ENCODE results near the gene SARS1.

Gene SARS1

DNA sequence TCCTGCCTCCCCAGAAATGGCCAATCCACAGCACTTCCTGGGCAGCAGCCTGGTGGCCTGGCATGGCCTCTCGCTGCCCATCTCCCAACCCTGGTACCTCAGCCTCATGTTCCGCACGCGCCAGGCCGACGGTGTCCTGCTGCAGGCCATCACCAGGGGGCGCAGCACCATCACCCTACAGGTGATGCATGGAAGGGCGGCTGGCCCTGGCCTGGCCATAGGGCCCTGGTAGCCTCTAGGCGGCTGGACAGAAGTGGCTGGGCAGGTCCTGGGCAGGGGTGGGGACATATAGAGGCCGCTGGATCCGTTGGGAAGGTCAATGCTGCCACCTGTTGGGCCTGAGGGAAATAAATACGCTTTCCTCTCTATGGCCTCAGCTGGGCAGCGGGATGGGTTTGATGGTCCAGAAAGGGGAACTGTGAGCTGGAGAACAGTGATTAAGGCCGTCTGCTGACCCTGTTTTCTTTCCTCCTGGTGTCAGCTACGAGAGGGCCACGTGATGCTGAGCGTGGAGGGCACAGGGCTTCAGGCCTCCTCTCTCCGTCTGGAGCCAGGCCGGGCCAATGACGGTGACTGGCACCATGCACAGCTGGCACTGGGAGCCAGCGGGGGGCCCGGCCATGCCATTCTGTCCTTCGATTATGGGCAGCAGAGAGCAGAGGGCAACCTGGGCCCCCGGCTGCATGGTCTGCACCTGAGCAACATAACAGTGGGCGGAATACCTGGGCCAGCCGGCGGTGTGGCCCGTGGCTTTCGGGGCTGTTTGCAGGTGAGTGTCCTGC lies 50.1 kb downstream of the SARS1 start:
- DNase-seq = no peak

DNA sequence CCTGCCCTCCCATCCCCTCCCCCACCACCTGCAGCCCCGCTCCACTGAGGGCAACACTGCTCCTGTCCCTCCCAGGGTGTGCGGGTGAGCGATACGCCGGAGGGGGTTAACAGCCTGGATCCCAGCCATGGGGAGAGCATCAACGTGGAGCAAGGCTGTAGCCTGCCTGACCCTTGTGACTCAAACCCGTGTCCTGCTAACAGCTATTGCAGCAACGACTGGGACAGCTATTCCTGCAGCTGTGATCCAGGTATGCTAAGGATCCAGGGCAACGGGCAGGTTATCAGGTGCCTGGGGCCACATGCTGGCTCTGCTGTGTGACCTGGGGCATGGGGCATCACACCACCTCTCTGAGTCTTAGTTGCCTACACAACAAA lies 50.6 kb downstream of the SARS1 start:
- no peak for DNase-seq

DNA sequence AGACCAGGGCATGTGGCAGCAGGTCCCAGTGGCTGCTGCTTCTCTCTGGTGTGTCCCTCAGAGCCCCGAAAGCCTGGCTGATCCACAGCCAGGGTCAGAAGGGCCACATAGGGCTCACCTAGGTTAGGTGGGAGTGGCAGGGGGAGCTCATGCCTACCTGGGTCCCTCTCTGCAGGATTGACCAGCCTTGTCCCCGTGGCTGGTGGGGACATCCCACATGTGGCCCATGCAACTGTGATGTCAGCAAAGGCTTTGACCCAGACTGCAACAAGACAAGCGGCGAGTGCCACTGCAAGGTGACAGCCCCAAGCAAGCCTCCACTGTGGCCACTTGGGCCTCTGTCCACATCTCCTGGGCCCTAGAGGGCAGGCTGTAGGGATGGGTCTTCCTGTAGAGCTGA lies 51.3 kb downstream of the SARS1 start:
- no peak for DNase-seq

DNA sequence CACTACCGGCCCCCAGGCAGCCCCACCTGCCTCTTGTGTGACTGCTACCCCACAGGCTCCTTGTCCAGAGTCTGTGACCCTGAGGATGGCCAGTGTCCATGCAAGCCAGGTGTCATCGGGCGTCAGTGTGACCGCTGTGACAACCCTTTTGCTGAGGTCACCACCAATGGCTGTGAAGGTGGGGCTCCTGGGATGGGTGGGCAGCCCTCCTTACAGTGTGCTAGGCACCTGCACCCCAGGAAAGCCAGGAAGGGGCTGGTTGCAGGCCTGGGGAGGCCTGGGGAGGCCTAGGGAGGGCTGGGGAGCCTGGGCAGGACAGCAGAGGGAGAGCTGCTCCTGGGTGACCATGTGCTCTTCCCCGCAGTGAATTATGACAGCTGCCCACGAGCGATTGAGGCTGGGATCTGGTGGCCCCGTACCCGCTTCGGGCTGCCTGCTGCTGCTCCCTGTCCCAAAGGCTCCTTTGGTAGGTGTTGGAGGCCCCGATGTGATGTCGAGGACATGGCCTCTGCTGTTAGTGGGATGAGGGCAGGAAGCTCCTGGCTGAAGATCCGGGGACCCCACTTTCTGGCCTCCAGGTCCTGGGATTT lies 52.1 kb downstream of the SARS1 start:
- no peak for DNase-seq

DNA sequence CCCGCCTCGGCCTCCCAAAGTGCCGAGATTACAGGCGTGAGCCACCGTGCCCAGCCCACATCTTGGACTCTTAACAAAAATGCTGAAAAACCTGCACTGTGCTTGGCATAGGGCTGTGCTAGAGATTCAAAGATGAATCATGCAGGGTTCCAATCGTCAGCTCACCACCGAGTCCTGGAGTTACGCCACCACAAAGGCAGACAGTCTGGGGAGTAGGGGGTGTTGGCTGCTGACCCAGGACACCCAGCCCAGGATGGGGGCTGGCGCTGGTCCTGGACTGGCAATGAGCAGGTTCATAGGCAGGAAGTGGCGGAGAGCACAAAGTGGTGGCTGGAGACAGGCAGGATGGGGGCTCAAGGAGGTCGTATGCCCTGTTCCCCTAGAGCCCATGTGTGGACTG lies 53.2 kb downstream of the SARS1 start:
- no peak for DNase-seq

DNA sequence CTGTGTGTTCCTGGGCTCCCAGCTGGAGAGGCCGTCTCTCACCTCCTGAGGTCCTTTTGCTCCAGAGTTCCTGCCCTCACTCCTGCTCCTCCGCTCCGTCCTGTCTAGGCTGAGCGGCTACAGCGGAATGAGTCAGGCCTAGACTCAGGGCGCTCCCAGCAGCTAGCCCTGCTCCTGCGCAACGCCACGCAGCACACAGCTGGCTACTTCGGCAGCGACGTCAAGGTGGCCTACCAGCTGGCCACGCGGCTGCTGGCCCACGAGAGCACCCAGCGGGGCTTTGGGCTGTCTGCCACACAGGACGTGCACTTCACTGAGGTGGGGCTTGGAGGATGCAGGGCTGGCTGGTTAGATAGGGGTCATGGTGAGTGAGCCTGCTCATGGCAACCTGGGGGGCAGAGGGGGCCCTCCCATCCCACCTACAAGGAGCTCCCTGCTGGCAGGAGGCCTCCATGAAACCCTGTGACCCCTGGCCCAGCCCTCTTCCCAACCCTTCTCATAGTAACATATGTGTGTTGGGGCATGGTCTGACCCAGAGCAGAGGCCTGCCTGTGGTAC lies 54.1 kb downstream of the SARS1 start:
- no peak for DNase-seq

DNA sequence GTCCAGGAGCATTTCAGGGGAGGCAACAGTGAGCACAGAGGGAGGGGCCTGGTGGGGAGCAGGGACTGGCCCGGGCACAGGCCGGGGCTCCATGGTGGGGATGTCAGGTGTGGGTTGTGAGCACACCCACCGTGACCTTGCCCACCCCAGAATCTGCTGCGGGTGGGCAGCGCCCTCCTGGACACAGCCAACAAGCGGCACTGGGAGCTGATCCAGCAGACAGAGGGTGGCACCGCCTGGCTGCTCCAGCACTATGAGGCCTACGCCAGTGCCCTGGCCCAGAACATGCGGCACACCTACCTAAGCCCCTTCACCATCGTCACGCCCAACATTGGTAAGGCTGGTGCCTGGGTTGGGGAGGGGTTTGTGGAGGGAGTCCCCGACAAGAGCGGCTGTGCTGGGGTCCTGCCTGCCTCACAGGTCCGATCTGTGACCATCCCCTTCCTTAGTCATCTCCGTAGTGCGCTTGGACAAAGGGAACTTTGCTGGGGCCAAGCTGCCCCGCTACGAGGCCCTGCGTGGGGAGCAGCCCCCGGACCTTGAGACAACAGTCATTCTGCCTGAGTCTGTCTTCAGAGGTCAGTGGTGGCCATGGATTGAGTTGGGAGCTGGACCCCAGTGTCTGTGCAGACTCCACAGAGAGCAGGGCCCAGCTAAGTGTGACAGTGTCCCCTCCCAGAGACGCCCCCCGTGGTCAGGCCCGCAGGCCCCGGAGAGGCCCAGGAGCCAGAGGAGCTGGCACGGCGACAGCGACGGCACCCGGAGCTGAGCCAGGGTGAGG lies 54.9 kb downstream of the SARS1 start:
- DNase-seq = no peak

DNA sequence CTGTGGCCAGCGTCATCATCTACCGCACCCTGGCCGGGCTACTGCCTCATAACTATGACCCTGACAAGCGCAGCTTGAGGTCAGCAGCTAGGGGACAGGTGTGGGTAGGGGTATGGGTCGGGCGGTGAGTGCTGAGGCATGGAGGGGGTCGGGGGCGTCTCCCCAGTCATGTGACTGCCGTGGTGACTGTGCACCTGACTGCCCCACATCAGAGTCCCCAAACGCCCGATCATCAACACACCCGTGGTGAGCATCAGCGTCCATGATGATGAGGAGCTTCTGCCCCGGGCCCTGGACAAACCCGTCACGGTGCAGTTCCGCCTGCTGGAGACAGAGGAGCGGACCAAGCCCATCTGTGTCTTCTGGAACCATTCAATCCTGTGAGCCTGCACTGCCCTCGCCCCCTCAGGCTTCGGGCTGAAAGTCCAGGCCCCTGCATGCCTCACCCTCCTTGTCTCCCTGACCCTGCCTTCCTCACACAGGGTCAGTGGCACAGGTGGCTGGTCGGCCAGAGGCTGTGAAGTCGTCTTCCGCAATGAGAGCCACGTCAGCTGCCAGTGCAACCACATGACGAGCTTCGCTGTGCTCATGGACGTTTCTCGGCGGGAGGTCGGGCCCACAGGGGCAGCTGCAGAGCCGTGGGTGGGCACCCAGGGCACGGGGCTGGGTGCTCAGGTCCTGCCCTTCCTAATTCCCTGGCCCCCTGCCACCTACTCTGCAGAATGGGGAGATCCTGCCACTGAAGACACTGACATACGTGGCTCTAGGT lies 55.7 kb downstream of the SARS1 start:
- DNase-seq = no peak

DNA sequence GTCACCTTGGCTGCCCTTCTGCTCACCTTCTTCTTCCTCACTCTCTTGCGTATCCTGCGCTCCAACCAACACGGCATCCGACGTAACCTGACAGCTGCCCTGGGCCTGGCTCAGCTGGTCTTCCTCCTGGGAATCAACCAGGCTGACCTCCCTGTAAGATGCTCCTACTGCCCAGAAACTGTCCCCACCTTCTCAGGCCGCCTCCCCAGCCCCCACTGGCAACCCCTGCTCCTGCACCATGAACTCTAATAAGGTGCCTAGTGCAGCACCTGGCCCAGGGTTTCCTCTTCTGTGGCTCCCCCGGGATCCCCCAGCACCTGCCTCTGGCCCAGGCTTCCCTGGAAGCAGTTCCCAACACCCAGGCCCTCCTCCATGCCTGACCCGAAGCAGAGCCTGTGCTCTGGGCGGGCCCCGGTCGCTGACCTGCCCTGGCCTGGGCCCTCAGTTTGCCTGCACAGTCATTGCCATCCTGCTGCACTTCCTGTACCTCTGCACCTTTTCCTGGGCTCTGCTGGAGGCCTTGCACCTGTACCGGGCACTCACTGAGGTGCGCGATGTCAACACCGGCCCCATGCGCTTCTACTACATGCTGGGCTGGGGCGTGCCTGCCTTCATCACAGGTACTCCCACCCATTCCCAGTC lies 56.4 kb downstream of the SARS1 start:
- no peak for DNase-seq

DNA sequence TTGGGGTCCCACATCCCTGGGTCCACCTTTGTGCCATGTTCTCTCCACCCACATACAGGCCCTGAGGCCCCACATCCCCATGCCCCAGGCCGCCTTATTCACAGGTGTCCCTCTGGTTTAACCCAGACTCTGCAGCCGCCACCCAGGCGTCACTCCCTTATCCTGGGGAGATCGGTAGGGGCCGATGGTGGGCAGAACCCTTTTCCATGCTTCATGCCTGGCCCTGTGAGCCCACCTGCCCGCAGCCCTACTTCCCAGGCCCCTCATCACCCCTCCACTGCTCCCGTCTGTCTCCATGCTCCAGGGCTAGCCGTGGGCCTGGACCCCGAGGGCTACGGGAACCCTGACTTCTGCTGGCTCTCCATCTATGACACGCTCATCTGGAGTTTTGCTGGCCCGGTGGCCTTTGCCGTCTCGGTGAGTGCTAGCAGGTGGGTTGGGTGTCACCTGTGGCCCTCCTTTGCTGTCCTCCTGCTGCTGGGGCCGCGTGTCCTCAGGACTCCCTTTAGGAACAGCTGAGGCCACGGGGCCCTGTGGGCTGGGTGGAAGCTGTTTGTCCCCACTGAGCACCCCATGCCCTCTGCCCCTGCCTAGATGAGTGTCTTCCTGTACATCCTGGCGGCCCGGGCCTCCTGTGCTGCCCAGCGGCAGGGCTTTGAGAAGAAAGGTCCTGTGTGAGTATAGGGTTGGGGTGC lies 57.1 kb downstream of the SARS1 start:
- no peak for DNase-seq

DNA sequence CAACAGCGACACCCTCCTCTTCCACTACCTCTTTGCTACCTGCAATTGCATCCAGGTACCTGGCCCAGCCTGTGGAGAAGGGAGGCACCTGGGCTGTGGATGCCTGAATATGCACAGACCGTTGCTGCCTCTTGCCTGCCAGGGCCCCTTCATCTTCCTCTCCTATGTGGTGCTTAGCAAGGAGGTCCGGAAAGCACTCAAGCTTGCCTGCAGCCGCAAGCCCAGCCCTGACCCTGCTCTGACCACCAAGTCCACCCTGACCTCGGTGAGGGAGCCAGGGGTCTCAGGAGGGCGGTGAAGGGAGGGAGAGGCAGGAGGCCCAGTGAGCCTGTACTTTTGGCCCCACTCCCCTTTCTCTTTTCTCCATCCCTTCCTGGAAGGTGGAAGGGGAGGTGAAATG lies 57.7 kb downstream of the SARS1 start:
- no peak for DNase-seq

DNA sequence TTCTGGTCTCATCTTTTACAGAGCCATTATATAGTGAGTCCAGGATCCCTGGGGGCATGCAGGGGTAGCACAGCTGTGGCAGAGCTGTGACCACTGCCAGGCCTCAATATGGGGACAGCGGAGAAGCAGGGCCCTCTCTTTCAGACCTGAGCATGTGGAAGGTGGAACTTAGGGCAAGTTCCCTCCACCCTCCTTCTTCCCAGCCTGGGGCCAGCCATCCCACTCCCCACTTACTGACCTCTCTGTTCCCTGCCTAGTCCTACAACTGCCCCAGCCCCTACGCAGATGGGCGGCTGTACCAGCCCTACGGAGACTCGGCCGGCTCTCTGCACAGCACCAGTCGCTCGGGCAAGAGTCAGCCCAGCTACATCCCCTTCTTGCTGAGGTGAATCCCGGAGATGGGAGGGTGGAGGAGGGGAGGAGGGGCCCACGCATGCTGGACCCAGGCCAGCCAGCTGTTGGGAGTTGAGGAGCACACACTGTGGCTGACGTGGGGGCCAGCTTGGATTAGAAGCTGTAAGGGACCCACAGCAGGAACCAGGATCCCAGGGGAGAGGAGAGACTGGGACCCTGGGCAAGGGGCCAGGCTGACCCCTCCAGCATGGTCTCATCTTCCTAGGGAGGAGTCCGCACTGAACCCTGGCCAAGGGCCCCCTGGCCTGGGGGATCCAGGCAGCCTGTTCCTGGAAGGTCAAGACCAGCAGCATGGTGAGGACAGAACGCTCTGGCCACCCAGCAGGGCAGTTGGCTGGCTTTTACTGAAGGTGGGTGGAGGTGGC lies 58.5 kb downstream of the SARS1 start:
- no peak for DNase-seq

DNA sequence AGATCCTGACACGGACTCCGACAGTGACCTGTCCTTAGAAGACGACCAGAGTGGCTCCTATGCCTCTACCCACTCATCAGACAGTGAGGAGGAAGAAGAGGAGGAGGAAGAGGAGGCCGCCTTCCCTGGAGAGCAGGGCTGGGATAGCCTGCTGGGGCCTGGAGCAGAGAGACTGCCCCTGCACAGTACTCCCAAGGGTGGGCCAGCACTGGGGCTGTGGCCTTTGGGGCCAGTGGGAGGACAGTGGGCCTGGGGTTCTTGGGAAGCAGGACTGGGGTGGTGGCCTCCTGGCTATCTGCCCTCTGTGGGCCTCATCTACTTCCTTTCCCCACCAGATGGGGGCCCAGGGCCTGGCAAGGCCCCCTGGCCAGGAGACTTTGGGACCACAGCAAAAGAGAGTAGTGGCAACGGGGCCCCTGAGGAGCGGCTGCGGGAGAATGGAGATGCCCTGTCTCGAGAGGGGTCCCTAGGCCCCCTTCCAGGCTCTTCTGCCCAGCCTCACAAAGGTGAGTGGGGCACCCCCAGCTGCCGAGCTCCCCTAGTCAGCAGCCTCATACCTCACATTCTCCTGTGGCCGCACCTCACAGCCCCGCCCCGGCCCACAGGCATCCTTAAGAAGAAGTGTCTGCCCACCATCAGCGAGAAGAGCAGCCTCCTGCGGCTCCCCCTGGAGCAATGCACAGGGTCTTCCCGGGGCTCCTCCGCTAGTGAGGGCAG lies 59.3 kb downstream of the SARS1 start:
- DNase-seq = no peak

DNA sequence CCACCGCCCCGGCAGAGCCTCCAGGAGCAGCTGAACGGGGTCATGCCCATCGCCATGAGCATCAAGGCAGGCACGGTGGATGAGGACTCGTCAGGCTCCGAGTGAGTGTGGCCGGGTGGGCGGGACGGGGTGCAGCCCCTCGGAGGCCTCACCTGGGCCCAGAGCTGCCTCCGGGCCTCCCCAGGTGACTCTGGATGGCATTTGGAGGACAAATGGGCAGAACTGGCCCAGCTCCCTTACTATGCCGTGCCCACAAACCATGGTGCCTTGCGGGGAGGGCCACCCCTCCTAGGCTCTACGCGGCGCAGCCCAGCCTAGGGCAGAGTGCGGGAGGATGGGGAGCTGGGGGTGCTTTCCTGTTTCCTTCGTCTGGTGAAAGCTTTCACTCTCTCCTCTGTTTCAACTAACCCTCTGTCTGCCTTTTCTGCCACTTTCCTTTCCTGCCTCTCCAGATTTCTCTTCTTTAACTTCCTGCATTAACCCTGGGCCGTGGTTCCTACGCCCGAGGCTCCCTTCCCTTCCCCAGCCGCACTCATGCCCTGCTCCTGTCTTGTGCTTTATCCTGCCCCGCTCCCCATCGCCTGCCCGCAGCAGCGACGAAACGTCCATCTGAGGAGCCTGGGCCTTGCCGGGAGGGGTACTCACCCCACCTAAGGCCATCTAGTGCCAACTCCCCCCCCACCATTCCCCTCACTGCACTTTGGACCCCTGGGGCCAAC lies 60.0 kb downstream of the SARS1 start:
- DNase-seq = no peak

DNA sequence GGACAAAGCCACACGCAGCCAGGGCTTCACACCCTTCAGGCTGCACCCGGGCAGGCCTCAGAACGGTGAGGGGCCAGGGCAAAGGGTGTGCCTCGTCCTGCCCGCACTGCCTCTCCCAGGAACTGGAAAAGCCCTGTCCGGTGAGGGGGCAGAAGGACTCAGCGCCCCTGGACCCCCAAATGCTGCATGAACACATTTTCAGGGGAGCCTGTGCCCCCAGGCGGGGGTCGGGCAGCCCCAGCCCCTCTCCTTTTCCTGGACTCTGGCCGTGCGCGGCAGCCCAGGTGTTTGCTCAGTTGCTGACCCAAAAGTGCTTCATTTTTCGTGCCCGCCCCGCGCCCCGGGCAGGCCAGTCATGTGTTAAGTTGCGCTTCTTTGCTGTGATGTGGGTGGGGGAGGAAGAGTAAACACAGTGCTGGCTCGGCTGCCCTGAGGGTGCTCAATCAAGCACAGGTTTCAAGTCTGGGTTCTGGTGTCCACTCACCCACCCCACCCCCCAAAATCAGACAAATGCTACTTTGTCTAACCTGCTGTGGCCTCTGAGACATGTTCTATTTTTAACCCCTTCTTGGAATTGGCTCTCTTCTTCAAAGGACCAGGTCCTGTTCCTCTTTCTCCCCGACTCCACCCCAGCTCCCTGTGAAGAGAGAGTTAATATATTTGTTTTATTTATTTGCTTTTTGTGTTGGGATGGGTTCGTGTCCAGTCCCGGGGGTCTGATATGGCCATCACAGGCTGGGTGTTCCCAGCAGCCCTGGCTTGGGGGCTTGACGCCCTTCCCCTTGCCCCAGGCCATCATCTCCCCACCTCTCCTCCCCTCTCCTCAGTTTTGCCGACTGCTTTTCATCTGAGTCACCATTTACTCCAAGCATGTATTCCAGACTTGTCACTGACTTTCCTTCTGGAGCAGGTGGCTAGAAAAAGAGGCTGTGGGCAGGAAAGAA lies 61.1 kb downstream of the SARS1 start:
- DNase-seq = no peak

DNA sequence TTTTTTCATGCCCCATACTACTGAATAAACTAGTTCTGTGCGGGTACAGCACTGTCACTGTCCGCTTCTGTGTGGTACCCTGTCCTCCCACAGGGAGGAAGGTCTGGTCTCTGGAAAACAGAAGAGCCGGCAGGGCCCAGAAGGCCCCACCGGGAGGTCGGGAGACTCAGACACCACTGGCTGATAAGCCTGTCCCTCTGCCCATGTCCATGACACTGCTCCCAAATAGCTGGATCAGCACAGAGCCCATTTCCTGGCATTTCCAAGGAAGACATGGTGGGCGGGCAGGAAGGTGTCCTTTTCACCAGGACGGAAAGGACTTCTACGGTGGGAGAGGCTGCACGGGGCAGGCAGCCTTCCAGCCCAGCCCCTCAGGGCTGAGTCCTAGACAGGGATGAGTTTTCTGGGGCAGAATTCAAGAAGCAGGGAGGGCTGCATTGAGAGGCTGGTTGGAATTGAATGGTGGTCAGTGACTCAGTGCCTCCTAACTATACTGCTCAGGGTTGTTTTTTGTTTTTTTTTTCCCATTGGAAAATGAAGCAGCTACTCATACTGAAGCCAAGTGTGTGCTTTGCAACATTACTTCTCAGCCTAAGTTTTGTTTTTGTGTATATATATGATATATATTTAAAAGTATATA lies 62.1 kb downstream of the SARS1 start:
- no peak for DNase-seq

DNA sequence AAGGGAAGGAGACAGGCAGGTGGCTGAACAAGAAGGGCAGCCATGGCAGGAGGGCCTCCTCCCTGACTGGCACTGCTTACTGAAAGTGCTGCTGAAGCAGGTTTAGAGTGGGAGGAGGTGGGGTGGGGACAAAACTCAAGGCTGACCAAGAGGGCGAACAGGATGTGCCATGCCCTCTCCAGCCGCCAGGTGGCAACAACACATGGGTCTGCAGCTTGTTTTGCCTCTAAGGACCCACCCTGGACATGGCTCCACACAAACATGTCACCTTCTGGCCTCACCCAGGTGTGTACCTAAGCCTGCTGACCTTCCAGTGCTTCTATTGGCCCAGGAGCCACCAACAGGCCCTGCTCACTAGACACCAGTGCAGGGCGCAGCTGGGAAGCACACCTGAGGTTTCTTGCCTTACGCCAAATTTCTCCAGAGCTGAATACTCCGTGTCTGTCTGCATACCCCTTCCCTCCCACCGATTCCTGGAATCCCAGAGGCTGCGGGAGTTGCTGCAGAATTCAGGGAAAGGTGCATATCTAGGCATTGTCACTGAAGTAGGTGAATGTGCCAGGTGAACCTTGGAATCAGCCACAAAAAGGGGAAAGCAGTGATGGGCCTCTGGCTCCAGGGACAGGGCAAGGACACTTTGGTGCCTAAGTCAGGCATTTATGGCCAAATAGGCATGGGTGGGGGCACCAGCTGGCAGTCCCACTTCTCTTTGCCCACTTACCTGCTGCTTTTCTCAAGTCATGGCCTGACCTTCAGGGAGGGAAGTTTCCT lies 63.9 kb downstream of the SARS1 start:
- no peak for DNase-seq

All from SIG-M5 (cell line).